Measurements from ENCODE around the gene LRRC4C.

The LRRC4C gene

DNA sequence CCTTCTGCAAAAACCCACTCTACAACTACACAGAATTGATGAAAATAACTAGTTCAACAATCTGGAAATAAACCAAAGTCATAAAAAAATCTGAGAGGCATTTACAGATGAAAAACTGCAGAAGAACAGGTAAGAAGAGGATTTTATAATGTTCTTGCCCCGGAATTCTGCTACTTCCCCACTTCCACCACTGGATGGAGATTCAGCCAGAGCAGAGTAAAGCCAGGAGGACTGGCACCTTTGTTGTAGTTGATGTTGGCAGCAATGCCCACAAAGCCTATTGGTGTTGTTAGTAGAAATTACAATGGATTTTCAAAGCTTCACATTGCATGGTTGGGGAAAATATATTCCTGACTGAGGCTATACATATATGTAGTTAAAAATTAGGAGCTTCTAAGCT lies 640.2 kb downstream of the LRRC4C start:
- Histone ChIP-seq H3K9me3 (ENCODE audit: control insufficient read depth, insufficient read depth, low read length) (no peaks in the 10 kb centered on the region), H3K4me3 (ENCODE audit: low read depth, low read length) (no peak overlapping the region)

DNA sequence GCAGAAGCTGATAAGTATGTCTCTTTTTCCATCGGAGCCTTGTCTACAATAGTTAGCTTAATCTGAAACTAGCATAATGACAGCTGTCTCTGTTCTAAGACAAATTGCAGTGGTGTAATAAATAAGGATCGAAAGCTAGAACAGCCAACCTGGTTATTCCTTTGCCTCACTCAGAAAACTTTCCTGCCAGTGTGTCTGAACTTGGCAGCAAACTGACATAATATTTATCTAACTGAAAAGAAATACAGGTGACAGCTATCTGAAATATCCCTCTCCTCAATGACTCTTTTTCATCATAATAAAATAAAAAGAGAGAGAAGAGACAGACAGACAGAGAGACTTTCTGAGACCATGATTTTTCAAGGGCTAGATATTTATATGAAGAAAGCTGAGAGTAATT lies 642.5 kb downstream of the LRRC4C start:
- Histone ChIP-seq H3K27ac (ENCODE audit: low read depth, low read length) (no peak overlapping the region), H3K27me3 (ENCODE audit: control insufficient read depth, insufficient read depth, low read length) (no peaks in the 10 kb centered on the region), H3K4me1 (ENCODE audit: control insufficient read depth, insufficient read depth, low read length) (0 out of 2 replicates have a peak, but pooled peaks cover 7% of the 10 kb centered on the region), H3K9ac (ENCODE audit: low read depth, low read length) (no peak overlapping the region), H3K9me3 (ENCODE audit: control insufficient read depth, insufficient read depth, low read length) (no peaks in the 10 kb centered on the region), H3K4me3 (ENCODE audit: low read depth, low read length) (no peak overlapping the region), H3K36me3 (ENCODE audit: control insufficient read depth, insufficient read depth, low read length) (no peaks in the 10 kb centered on the region)

More for the DNA sequence above, 640.2 kb downstream of the LRRC4C start:
- no peaks in the 10 kb centered on the region for H3K36me3 ChIP-seq (ENCODE audit: control insufficient read depth, insufficient read depth, low read length)
- H3K9ac ChIP-seq (ENCODE audit: low read depth, low read length) = no peak overlapping the region
- 0 out of 2 replicates have a peak, but pooled peaks cover 7% of the 10 kb centered on the region for H3K4me1 ChIP-seq (ENCODE audit: control insufficient read depth, insufficient read depth, low read length)
- H3K27ac ChIP-seq (ENCODE audit: low read depth, low read length) = no peak overlapping the region
- H3K27me3 ChIP-seq (ENCODE audit: control insufficient read depth, insufficient read depth, low read length) = no peaks in the 10 kb centered on the region

DNA sequence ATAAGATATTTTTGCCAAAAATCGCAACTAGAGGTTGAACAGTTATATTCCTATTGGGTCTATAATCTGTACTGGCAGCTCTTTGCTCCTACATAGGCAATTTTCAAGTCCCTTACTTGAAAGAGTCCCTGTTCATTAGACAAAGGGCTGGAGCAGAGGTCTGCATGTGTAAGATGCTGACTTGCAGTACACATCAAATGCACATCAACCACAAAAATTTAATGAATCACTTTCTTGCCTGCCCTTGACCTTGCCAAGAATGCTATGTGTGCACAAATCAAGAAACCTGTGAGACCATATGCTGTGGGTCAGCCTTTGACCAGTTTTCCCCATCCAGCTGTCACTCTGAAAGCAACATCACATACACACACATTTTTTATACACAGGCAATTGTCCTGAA lies 661.5 kb downstream of the LRRC4C start:
- H3K27me3 ChIP-seq (ENCODE audit: control insufficient read depth, insufficient read depth, low read length) = no peaks in the 10 kb centered on the region

DNA sequence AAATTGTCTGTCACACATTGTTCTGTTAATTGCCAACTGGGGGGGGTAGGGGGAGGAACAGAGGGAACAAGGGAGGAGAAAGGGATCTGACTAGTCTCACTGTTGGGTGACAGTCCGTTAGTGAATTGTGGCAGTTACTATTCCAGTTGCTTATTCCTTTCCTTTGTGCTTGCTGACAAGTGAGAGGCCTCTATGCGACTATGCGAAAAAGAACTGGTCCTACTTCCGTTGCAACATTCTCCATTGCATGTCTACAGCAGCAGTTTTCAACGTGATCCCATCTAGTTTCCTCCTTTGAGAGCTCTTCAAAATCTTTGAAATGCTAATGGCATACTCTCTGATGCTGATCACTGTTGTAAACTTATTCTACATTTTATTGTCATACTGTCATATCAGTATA lies 672.2 kb downstream of the LRRC4C start:
- peak overlapping the region; percentile 74 for H3K27ac ChIP-seq (ENCODE audit: low read depth, low read length)
- peaks cover 9% of the 10 kb centered on the region for H3K4me1 ChIP-seq (ENCODE audit: control insufficient read depth, insufficient read depth, low read length)
- H3K9ac ChIP-seq (ENCODE audit: low read depth, low read length) = no peak overlapping the region
- no peaks in the 10 kb centered on the region for H3K36me3 ChIP-seq (ENCODE audit: control insufficient read depth, insufficient read depth, low read length)
- 0 out of 2 replicates have a peak overlapping the region, but pooled peaks have one; percentile 5 for H3K4me3 ChIP-seq (ENCODE audit: low read depth, low read length)
- H3K27me3 ChIP-seq (ENCODE audit: control insufficient read depth, insufficient read depth, low read length) = no peaks in the 10 kb centered on the region
- H3K9me3 ChIP-seq (ENCODE audit: control insufficient read depth, insufficient read depth, low read length) = no peaks in the 10 kb centered on the region

More for the DNA sequence above, 661.5 kb downstream of the LRRC4C start:
- no peak overlapping the region for H3K9ac ChIP-seq (ENCODE audit: low read depth, low read length)
- H3K4me1 ChIP-seq (ENCODE audit: control insufficient read depth, insufficient read depth, low read length) = no peaks in the 10 kb centered on the region
- no peak overlapping the region for H3K4me3 ChIP-seq (ENCODE audit: low read depth, low read length)
- no peak overlapping the region for H3K27ac ChIP-seq (ENCODE audit: low read depth, low read length)
- H3K9me3 ChIP-seq (ENCODE audit: control insufficient read depth, insufficient read depth, low read length) = no peaks in the 10 kb centered on the region
- no peaks in the 10 kb centered on the region for H3K36me3 ChIP-seq (ENCODE audit: control insufficient read depth, insufficient read depth, low read length)

DNA sequence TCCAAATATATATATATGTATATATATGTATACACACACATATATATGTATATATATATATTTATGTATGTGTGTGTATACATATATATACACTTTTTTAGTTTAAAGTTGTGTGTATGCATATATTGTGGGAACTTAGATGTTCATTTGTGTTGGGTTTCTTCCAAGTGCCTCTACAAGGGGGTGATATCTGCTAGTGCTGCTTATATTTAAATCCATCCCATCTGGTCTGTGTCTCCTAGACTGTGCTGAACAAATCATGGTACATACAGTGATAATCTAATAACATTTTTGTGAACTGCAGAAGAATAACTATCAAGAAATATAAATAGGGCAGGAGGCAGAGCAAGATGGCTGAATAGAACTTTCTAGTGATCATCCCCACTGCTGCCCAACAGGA lies 696.4 kb downstream of the LRRC4C start:
- no peaks in the 10 kb centered on the region for H3K4me1 ChIP-seq (ENCODE audit: control insufficient read depth, insufficient read depth, low read length)
- H3K36me3 ChIP-seq (ENCODE audit: control insufficient read depth, insufficient read depth, low read length) = no peaks in the 10 kb centered on the region
- no peak overlapping the region for H3K27ac ChIP-seq (ENCODE audit: low read depth, low read length)
- H3K27me3 ChIP-seq (ENCODE audit: control insufficient read depth, insufficient read depth, low read length) = no peaks in the 10 kb centered on the region
- H3K9me3 ChIP-seq (ENCODE audit: control insufficient read depth, insufficient read depth, low read length) = no peaks in the 10 kb centered on the region
- no peak overlapping the region for H3K4me3 ChIP-seq (ENCODE audit: low read depth, low read length)
- no peak overlapping the region for H3K9ac ChIP-seq (ENCODE audit: low read depth, low read length)

DNA sequence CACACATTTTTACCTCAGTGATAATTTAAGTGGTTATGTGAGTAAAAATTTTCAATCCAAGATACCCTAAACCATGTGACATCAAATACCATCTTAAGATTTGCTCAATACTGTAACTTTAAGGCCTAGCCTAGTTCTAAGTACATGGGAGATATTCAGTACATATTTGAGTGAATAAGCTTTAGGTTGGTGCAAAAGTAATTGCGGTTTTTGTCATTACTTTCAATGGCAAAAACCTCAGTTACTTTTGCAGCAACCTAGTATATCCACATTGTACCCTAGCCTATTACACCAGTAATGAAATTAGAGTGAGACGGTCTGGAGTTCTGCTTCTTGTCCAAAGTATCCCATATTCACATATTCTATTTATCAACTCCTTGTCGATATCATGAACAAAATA lies 700.1 kb downstream of the LRRC4C start:
- H3K4me1 ChIP-seq (ENCODE audit: control insufficient read depth, insufficient read depth, low read length) = no peaks in the 10 kb centered on the region
- H3K27ac ChIP-seq (ENCODE audit: low read depth, low read length) = no peak overlapping the region
- H3K9ac ChIP-seq (ENCODE audit: low read depth, low read length) = no peak overlapping the region
- H3K9me3 ChIP-seq (ENCODE audit: control insufficient read depth, insufficient read depth, low read length) = no peaks in the 10 kb centered on the region
- H3K27me3 ChIP-seq (ENCODE audit: control insufficient read depth, insufficient read depth, low read length) = no peaks in the 10 kb centered on the region
- no peaks in the 10 kb centered on the region for H3K36me3 ChIP-seq (ENCODE audit: control insufficient read depth, insufficient read depth, low read length)
- no peak overlapping the region for H3K4me3 ChIP-seq (ENCODE audit: low read depth, low read length)

DNA sequence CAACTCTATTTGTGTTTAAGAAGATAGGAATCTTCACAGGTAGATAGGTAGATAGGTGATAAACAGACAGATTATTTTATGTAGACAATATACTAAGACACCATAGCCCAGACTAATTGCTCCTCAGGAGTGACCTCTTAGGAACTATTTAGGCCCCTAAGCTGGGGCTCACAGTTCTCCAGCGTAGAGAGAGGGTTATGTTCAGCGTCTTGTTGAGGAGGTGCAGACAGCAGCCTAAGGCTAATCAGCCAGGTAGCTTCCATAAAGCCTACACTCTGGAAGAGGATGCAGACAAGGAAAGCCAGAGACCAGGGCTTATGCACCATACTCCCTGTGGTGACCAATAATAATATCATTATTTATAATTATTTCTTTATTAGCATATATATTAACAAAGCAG lies 705.2 kb downstream of the LRRC4C start:
- H3K4me3 ChIP-seq (ENCODE audit: low read depth, low read length) = no peak overlapping the region
- H3K9me3 ChIP-seq (ENCODE audit: control insufficient read depth, insufficient read depth, low read length) = no peaks in the 10 kb centered on the region
- H3K4me1 ChIP-seq (ENCODE audit: control insufficient read depth, insufficient read depth, low read length) = no peaks in the 10 kb centered on the region
- no peak overlapping the region for H3K9ac ChIP-seq (ENCODE audit: low read depth, low read length)
- no peaks in the 10 kb centered on the region for H3K27me3 ChIP-seq (ENCODE audit: control insufficient read depth, insufficient read depth, low read length)
- H3K27ac ChIP-seq (ENCODE audit: low read depth, low read length) = no peak overlapping the region
- no peaks in the 10 kb centered on the region for H3K36me3 ChIP-seq (ENCODE audit: control insufficient read depth, insufficient read depth, low read length)

DNA sequence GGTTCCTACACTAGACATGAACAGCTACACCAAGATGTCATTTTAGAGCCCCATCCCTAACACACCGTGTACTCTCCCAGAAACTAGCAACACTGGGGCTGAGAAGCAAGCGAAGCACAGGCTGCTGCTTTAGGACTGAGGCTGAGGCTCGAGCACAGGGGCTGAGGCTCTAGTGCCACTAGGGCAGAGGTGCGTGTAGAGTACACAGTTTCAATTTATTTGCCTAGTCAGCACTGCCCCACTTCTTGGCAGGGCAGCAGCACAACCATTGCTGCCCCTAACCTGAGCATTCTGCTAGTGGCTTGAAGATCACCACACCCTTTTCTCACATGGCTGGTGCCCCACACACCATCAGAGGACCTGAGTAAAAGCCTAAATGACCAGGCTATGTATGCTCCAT lies 713.2 kb downstream of the LRRC4C start:
- Histone ChIP-seq H3K4me3 (ENCODE audit: low read depth, low read length) (no peak overlapping the region), H3K27ac (ENCODE audit: low read depth, low read length) (no peak overlapping the region), H3K4me1 (ENCODE audit: control insufficient read depth, insufficient read depth, low read length) (no peaks in the 10 kb centered on the region), H3K27me3 (ENCODE audit: control insufficient read depth, insufficient read depth, low read length) (no peaks in the 10 kb centered on the region), H3K9me3 (ENCODE audit: control insufficient read depth, insufficient read depth, low read length) (no peaks in the 10 kb centered on the region), H3K9ac (ENCODE audit: low read depth, low read length) (no peak overlapping the region), H3K36me3 (ENCODE audit: control insufficient read depth, insufficient read depth, low read length) (no peaks in the 10 kb centered on the region)

DNA sequence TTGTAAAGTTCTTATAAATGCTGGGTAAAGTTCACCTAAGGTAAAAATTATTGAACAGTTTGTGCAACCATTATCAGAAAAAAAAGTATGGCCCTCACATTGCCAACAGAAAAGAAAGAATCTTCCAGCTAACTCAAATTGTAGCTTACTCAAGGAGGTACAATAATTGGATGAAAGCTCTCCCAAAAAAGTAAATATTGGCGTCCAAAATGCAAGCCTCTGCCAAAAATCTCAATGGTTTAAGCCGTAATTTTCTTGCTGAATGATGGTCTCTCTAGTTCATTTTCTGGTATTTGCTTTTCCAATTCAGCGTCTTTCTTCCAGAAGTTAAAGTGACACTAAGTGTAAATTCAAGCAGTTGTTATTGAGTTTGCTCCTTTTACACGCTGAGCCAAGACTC lies 727.3 kb downstream of the LRRC4C start:
- Histone ChIP-seq H3K27me3 (ENCODE audit: control insufficient read depth, insufficient read depth, low read length) (no peaks in the 10 kb centered on the region), H3K36me3 (ENCODE audit: control insufficient read depth, insufficient read depth, low read length) (no peaks in the 10 kb centered on the region), H3K4me3 (ENCODE audit: low read depth, low read length) (no peak overlapping the region), H3K9me3 (ENCODE audit: control insufficient read depth, insufficient read depth, low read length) (no peaks in the 10 kb centered on the region), H3K9ac (ENCODE audit: low read depth, low read length) (no peak overlapping the region), H3K27ac (ENCODE audit: low read depth, low read length) (no peak overlapping the region), H3K4me1 (ENCODE audit: control insufficient read depth, insufficient read depth, low read length) (no peaks in the 10 kb centered on the region)

DNA sequence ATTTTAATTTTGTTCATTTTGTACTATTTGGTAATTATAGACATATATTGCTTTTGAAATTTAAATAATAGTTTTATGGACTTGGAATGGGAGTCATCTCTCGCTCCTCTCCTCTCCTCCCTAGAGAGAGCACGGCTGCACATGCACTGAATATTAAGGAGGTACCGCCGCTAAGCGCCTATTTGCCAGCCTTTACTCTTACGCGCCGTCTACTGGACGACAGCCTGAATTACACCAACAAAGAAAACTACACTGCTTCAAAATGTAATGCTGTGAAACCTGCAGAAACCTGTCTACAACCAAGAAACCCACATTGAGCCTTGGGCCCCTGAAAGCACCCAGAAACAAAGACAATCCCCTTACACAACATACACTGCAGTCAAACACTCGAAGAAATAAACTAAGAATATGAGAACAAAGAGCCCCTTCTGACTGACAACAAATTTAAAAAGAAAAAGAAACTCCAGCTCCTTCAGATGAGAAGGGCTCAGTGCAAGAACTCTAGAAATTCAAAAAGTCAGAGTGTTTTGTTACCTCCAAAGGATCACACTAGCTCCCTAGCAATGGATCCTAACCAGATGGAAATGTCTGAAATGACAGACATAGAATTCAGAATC lies 737.2 kb downstream of the LRRC4C start:
- Histone ChIP-seq H3K27me3 (ENCODE audit: control insufficient read depth, insufficient read depth, low read length) (no peaks in the 10 kb centered on the region), H3K27ac (ENCODE audit: low read depth, low read length) (no peak overlapping the region), H3K9ac (ENCODE audit: low read depth, low read length) (no peak overlapping the region), H3K4me3 (ENCODE audit: low read depth, low read length) (no peak overlapping the region; the same call in 1 of the 2 replicates), H3K4me1 (ENCODE audit: control insufficient read depth, insufficient read depth, low read length) (no peaks in the 10 kb centered on the region), H3K9me3 (ENCODE audit: control insufficient read depth, insufficient read depth, low read length) (no peaks in the 10 kb centered on the region), H3K36me3 (ENCODE audit: control insufficient read depth, insufficient read depth, low read length) (no peaks in the 10 kb centered on the region)

DNA sequence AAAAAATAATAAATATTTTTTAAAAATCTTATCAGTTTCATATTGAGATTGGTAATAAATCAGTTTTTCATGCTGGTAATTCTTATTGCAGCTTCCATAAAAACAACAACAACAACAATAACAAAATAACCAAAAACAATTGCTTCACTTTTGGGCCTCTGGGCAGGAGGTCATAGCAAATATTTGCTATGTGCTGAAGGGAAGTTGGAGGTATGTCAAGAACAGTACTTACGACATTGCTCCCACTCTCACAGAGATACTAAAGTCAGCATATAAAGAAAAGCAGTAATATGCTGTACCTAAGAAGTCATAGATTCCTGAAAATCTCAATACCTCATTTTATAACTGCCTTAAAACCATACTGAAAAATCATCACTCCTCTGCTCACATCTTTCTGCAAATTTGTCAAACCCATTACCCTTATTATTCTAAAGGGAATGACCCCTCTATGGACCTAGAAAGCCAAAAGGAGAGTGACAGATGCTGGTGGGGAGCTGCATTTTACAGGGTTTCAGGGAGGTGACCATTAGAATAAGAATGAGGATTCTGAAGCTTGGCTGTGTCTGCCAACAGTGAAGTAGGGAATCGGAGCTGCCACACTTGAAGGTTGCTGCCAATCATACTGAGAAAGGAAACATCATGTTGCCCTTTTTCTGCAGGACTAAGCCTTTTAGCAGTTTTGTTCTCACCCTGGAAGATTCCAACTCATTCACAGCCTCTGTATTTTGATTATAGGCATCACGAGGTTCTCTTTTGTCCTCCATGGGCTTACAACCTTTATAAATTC lies 742.9 kb downstream of the LRRC4C start:
- no peak overlapping the region for H3K9ac ChIP-seq (ENCODE audit: low read depth, low read length)
- H3K4me3 ChIP-seq (ENCODE audit: low read depth, low read length) = no peak overlapping the region
- no peak overlapping the region for H3K27ac ChIP-seq (ENCODE audit: low read depth, low read length)
- H3K4me1 ChIP-seq (ENCODE audit: control insufficient read depth, insufficient read depth, low read length) = peaks cover 11% of the 10 kb centered on the region
- no peaks in the 10 kb centered on the region for H3K27me3 ChIP-seq (ENCODE audit: control insufficient read depth, insufficient read depth, low read length)
- no peaks in the 10 kb centered on the region; the same call in 1 of the 2 replicates for H3K9me3 ChIP-seq (ENCODE audit: control insufficient read depth, insufficient read depth, low read length)
- no peaks in the 10 kb centered on the region for H3K36me3 ChIP-seq (ENCODE audit: control insufficient read depth, insufficient read depth, low read length)
